ENCODE results near the gene CPSF4L.

DNA sequence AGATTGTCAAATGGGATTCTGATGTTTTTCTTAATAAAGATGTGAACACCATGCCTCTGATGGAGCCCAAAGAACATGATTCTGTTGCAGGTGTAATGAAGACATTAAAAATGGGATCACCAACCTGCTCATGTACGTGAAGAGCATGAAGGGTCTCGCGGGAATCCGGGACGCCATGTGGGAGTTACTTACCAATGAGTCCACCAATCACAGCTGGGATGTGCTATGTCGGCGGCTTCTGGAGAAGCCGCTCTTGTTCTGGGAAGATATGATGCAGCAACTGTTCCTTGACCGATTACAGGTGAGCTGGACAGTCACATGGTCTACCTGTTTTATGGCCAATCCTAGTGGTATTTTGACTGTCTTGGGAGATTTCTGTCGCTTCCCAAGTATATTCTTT lies 61.2 kb downstream of the CPSF4L start:
- TF ChIP-seq EZH2 (IDR thresholded peaks at IDR 0.05; ENCODE audit: low read length) = no peak
- TF ChIP-seq, protein P1, sequence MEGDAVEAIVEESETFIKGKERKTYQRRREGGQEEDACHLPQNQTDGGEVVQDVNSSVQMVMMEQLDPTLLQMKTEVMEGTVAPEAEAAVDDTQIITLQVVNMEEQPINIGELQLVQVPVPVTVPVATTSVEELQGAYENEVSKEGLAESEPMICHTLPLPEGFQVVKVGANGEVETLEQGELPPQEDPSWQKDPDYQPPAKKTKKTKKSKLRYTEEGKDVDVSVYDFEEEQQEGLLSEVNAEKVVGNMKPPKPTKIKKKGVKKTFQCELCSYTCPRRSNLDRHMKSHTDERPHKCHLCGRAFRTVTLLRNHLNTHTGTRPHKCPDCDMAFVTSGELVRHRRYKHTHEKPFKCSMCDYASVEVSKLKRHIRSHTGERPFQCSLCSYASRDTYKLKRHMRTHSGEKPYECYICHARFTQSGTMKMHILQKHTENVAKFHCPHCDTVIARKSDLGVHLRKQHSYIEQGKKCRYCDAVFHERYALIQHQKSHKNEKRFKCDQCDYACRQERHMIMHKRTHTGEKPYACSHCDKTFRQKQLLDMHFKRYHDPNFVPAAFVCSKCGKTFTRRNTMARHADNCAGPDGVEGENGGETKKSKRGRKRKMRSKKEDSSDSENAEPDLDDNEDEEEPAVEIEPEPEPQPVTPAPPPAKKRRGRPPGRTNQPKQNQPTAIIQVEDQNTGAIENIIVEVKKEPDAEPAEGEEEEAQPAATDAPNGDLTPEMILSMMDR (optimal IDR thresholded peaks at IDR 0.05 in 1 of 3, IDR thresholded peaks at IDR 0.05 in 1 of 3, conservative IDR thresholded peaks at IDR 0.05 in 1 of 3; ENCODE audit: extremely low read depth in 1 of 3, insufficient read depth in 2 of 3, low read length in 3 of 3) = no peak
